Left ventricle myocardium superior (tissue), 1 donor: ENCODE results near the gene TBC1D1. TPM values are rescaled to one million over a fixed set of nuclear protein-coding genes. Genes with fewer than 3 reads are reported as not detected.
A peak's percentile ranks its signal among the peaks of the same experiment; 100 is the strongest.

Experiments
- ATAC-seq: fragments of 200-7000 bp; cut with Tn5 transposase; one replicate; pipeline ENCODE4 v1.9.1; 2020; ENCODE audit warnings: mild to moderate bottlenecking, moderate library complexity
- DNase-seq: peaks from one replicate; pipeline ENCODE4 v3.0.0-alpha.2; 2020
- intact Hi-C: fragments of 100-400 bp; cut with micrococcal nuclease; formaldehyde crosslinking; loops from one replicate; pipeline ENCODE4 v1.11.0; 2022
- total RNA-seq: library from RNA; stranded (reverse); fragmentation: NEBNext Ultra II Directional; extraction: Animal tissue kit (Norgen Biotek cat#: 25700); gene quantifications from one replicate; pipeline ENCODE4 v1.2.1, GENCODE V29; 2021
- donor health status: DM: no; HTN: yes; CAD: no; lungs with severe emphysema.

The TBC1D1 gene
- total RNA-seq, 1 donor from 2014 or later = 118 TPM

DNA sequence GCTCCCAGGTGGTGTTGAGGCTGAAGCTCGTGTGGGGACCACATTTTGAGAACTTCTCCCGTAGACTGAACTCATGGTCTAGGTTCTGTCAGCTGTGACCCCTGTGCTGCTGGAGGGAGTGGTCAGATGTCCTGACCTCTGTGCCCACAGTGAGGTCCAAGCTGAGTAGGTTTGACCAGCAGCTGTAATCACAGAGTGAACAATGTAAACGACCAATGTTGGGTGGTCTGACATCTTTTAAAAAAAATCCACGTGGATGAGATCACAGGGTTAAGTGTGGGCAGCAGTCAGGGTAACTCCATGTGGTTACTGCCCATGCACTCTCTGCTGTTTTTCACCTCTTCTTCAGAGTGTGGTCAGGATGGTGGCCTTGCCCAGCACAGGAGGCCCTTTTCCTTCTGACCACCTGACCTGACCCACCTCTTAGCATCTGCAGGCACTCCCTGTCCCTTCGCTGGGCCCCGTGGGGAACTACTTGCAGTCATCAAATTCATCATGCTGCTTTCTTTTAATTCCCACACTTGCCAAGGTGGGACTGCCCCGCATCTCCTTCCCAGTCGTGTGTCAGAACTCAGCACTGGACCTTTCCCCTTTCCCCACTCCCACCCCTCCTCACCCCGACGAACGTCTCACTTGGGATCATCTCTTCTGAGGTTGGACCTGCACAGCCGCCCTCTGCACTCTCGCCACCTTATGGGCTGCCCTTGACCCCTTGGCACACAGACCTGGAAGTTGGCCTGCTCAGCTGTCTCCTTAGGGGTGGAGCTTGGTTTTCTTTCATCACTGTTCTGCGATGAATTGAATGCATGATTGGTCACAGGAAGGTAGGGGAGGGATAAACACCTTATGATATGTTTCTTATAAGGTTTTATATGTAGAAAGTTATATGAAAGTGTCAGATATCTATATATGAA lies 189.4 kb downstream of the TBC1D1 start:
- DNase-seq = no peak
- no peak for ATAC-seq
- intact Hi-C loops = no loop called here

DNA sequence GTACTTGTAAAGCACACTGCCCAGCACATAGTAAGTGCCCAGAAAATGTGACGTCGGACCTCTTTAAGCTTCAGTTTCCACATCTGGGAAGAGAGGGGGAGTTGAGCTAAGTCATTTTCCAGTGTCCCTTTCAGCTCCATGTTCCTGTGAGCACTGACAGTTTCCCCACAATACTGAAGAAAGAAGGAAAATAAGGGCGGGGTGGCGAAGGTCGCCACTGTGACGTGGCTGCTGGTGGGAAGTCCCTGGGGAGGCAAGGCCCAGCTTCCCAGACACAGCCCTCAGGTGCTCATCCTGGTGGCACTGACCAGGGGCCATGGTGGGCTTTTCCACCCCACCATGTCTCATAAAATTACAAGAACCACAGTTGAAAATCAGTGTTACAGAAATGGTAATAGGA lies 191.1 kb downstream of the TBC1D1 start:
- DNase-seq = no peak
- intact Hi-C loops = no loop called here
- ATAC-seq = no peak

DNA sequence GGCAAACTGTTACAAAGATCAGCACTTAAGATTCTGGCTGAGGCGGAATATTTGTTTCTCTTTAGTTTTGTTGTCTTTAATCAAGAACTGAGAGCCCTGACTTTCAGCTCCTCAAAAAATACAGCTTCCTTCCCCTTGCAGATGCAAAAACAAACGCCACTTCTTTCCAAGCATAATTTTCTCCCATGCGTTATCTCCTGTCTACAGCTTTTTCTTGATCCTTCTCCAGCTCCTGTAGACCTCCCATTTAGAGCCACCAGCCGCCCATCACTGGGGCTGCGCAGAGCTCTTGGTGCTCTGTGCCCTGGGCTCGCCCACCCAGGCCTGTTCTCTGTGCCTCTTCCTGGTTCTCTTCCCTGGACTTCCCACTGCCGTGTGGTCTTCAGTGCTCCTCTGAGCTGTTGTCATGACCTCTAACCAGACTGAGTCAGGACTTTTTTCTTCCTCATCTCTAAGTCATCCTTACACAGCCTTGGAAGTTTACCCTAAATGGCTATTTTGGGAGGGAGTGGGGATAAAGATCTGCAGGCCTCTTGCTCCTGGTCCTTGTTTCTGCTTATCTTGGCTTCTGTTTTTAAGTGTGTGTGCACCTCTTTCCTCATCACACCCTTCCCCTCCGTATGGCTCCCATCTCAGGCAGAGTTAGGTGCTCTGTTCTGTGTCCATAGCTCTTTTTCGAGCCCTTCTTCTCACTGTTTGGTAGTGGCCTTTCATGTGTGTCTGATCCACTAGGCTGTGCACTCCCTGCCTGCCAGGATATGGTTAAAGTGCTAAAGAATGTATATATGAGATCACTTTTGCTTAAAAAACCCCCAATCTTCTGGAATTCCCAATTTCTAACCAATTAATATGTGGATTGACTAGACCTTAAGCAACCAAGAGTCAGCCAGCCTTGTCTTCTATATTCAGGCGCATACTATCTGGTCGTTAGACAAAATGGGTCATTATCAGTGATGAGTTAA lies 191.8 kb downstream of the TBC1D1 start:
- DNase-seq (no peak), ATAC-seq (peak; percentile 48)
- intact Hi-C loops = no loop called here

DNA sequence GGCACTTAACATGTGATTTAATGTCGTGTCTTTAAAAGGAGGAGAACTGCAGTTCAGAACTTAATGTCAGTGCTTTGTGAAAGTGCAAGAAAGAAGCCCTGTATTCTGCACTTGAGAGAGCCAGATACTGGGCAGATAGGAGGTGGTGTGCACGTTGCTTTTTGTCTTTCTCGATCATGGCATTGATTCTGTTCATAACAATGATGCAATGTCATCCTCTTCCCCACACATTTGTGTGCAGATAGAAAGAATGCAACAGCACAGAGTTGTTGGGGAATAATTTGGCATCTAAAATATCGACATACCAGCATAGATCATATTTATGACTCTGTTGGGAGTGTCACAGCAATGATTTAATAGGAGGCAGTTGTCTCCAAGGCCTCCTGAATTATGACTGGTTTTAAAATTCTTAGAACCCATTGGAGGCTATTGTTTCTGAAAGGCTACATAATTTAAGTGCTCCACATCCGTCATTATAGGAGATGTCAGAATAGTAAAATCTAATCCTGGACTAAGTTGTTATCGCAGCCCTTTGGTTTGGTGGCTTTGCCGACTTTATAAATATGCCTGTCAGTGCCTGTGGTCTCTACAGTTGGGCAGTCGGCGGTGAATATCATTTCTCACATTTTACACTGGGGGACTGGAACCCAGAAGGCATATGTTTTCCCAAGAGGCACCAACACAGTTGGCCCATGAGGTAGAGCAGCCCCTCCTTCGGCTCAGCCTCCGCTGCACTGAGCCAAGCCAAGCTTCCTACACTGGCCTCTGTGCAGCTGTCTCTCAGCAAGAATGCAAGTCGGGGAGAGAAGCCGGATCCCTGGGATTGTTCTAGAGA lies 194.2 kb downstream of the TBC1D1 start:
- intact Hi-C loops = no loop called here
- no peak for DNase-seq
- ATAC-seq = peak; percentile 31

DNA sequence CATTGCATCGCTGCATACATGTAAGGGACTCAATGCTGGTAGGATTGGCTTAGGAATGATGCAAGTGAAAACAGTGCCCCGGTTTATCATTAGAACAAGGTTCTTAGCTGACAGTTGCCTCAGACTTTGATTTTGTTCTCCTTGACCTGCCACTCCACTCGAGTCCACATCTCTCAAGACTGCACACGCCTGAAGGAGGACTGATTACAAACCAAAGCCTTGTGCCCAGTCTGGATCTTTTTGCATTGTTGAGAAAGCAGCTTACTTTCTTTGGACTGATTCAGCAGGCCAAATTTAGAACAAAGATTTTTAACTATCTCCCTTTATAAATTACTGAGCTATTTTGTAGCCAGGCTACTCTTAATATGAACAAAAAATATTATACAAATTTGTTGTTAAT lies 194.9 kb downstream of the TBC1D1 start:
- ATAC-seq (no peak), DNase-seq (no peak)
- intact Hi-C loops = no loop called here

DNA sequence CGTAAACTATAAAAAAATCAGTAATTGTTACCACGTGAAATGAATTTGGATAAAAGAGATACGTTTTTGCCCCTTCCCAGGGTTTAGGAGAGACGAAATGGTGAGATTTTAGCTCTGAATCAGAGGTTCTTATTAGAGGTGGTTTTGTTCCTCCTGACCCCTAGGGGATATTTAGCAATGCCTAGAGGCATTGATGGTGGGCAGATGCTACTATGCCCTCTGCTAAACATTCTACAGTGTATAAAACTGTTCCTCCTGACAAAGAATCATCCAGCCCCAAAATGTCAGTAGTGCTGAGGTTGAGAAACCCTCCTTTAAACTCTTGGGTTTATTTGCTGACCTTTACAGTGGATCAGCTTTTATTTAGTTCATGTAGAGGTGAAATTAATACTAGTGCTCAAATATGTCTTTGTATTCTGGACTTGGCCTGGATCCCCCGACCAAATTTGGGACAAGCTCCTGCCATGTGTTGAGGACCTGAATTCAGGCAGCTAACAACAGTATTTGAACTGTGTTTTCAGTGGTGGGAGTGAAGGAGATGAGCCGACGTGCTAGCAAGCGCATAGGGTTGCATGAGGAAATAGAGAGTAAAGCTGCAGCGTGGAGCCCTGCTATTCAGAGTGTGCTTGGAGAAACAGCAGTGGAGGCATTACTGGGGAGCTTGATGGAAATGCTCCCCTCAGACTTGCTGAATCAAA lies 195.4 kb downstream of the TBC1D1 start:
- peak; percentile 12 for ATAC-seq
- DNase-seq = no peak
- intact Hi-C loops = no loop called here

DNA sequence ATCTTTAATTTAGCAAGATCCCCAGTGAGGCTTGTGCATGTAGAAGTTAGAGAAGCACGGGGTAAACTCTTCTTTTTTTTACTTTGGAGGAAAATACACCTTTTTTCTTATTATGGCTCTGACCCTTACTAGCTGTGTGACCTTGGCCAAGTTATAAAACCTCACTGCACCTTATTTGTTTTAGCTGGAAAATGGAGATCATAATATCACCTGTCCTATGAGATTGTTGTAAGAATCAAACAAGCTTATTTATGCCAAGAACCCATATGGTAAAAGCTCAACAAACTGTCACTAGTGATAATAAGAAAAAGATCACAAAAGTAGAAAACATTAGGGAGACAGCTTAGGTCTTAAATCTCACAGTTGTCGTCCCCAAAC lies 196.0 kb downstream of the TBC1D1 start:
- ATAC-seq = no peak
- intact Hi-C loops = no loop called here
- no peak for DNase-seq

DNA sequence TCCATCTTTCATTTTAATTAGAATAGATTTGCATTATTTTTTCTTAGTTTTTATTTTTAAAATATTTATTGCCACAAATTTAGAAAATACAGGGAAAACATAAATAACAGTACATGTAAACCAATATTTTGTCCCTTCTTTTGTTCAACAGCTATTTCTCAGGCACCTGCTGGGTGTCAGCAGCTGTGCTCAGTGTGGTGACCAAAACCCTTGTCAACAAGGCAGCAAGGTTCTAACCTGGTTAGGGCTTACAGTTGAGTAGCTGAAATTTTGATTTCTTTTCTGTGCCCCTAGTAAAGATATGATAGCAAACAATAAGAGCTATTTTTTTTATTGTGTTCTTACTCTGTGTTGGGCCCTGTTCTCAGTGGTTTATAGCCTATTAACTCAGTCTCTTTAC lies 197.4 kb downstream of the TBC1D1 start:
- DNase-seq (no peak), ATAC-seq (no peak)
- intact Hi-C loops = no loop called here

DNA sequence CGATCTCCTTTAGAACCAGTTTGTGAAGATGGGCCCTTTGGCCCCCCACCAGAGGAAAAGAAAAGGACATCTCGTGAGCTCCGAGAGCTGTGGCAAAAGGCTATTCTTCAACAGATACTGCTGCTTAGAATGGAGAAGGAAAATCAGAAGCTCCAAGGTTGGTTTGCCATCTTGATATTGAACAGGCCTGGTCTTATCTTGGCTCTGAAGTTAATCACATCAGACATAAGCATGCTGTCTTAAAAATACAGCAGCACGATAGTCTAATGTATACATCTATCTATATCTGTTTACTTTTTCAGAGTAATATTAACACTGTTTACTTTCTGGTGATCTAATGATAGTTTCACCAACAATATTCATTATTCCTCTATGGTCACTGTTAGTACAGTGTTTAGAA lies 199.1 kb downstream of the TBC1D1 start:
- no peak for ATAC-seq
- intact Hi-C loops = no loop called here

DNA sequence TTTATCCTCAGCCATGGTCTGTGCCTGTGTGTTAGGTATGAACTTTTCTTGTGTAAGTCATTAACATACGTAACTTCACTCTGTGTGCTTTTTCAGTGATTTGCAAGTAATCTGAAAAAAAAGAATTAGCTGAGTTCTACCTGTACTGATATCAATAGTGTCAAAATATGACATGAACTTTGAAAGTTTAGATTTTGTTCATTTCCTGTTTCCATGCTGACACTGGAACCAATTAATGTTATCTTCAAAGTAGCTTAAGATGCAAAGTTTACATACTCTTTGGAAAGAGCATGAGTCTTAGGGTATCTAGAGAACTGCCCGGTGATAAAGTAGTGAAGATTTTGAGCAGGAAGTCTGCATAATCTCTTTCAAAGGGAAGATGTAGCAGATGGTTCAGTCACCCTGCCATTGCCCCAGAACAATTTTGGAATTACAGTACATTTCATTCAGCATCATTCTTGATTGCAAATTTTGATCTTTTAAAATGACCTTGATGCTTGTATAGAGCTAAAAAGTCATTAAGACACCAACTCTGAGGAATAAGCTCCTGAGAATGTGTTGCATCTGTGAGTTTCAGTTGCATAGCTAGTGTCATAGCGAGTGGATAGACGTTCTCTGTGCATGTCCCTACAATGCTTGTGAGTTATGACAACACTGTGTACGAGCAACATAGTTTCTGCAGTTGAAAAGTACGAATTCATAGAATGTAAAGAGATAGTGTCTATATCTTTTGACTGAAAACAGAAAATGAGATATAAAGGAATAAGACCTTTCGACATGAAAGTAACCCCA lies 199.8 kb downstream of the TBC1D1 start:
- intact Hi-C loops = no loop called here
- DNase-seq = no peak
- no peak for ATAC-seq

More for the DNA sequence above, 199.1 kb downstream of the TBC1D1 start:
- no peak for DNase-seq

DNA sequence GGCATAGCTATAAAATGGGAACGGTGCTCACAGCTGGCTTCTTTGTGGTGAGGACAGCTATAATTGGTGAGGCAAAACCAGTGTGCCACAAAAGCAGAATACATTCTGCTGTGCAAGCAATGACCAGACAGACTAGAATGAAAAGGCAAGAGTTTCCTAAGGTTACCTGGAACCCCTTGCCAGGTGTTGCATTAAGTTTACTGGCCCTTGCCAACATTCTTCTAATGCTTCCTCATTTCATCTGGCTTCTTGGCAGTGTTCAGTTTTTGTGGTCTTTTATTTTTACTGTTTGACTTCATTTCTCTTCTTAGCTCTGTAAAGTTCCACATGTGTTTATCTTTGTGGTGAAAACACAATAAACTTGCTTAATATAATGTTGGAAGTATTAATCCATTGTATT lies 200.8 kb downstream of the TBC1D1 start:
- no peak for ATAC-seq
- DNase-seq = no peak
- intact Hi-C loops = no loop called here

DNA sequence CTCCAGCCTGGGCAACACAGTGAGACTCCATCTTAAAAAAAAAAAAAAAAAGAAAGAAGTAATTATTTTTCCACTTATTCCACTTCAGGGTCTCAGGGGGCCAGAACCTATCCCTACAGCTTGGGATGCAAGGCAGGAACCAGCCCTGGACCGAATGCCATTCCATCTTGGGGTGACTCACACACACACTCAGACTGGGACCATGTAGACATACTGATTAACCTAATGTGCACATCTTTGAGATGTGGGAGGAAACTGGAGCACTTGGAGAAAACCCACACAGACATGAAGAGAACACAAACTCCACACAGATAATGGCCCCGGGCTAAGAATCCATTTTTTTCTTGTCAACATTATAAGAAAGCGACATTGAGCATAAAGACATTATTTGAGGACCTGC lies 201.8 kb downstream of the TBC1D1 start:
- ATAC-seq (no peak), DNase-seq (no peak)
- intact Hi-C loops = no loop called here

DNA sequence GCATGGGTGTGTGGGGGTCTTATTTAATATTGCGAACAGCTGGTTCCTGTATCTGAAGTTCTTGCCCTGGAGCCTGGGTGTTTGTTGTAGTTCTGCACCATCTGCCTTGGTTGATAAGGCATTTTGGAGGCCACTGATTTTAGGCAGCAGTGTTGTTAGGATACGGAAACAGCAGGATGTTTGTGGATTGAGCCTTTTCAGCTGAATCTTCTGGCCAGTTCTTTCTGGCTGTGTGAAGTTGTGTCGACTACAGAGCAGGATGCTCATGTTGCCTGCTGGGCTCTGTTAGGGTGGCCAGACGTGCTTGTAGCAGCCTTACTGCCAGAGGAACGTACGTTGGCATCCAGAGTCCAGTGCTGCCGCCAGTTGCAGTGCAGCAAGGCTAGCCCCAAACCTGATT lies 203.5 kb downstream of the TBC1D1 start:
- intact Hi-C loops = no loop called here
- peak; percentile 41 for ATAC-seq
- no peak for DNase-seq

DNA sequence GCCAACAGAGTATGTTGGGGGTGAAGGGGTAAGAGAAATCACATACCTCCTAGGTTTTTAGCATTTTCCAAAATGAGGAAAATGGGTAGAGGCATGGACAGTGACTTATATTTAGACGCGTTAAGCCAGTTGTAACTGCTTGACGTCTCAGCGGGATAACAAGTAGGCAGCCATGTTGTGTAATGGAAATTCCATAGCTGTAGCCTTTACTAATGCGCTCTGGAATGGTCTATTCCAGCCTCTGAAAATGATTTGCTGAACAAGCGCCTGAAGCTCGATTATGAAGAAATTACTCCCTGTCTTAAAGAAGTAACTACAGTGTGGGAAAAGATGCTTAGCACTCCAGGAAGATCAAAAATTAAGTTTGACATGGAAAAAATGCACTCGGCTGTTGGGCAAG lies 204.8 kb downstream of the TBC1D1 start:
- no peak for DNase-seq
- intact Hi-C loops = no loop called here
- no peak for ATAC-seq

DNA sequence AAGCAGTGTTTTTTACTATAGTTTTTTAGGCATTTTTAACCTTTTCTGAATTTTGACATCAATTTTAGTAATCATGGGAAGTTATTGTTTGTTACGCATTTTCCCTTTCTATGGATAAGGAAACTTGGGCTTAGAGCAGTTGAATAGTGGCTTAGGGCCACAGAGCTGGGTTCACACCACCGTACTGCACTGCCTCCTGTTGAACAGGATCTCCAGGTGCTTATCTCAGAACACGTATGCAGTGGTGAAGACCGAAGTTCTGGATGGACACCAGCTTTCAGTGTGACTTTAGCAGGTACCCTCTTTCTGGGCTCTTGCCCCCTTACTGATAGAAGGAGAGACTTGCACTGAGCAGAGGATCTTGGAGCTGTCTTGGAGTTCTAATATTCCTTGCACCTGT lies 206.9 kb downstream of the TBC1D1 start:
- DNase-seq = no peak
- intact Hi-C loops = no loop called here
- ATAC-seq = no peak

DNA sequence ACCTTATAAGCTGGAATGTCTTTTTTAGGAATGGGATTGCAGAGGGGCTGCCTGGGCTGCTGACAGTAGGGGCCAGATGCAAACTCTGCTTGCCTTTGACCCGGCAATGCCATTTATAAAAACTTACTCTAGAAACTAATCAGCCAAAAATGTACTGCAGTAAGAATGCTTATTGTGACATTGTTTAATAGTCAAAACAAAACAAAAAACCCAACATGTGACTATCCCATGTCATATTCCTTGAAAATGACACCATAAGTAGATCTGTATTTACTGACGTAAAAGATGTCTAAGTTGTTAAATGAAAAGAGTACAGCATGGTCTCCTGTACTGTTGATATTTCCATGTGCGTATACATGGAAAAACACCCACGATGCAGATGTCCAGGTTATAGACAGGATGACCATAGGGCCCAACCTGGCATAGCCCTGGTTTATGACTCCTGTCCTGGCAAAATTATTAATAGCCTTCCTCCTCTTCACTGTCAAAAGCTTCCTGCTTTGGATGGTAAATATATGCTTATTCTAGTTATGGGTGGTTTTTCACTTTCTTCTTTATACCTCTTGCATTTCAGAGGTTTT lies 208.2 kb downstream of the TBC1D1 start:
- ATAC-seq (no peak), DNase-seq (no peak)
- intact Hi-C loops = no loop called here

DNA sequence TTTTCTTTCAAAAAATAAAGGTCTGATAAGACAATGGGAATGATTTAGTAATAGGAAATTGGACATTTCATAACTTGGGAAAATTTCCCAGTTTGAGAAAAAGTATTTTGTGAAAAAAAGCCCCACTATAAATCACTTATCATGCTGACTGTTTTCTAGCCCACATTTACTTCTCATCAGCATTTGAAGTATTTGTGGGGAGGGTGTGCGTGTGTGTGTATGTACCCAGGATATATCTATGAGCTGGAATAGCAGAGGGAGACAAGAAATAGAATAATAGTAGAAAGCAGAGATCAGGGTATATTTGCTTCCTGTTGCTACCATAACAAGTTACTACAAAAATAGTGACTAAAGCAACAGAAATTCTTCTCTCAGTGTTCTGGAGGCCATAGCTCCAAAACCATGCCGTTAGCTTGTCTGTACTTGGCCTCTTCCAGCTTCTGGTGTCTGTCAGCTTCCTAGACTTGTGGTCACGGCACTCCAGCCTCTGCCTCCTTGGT lies 209.1 kb downstream of the TBC1D1 start:
- DNase-seq (no peak), ATAC-seq (no peak)
- intact Hi-C loops = no loop called here
